ENCODE measurements around the gene ZNF561.
"Not testable (repeated sequence)": the region's sequence is repeated elsewhere in the genome, so short reads cannot be mapped to it uniquely, and the experiment has no call there.

ZNF561 gene

DNA sequence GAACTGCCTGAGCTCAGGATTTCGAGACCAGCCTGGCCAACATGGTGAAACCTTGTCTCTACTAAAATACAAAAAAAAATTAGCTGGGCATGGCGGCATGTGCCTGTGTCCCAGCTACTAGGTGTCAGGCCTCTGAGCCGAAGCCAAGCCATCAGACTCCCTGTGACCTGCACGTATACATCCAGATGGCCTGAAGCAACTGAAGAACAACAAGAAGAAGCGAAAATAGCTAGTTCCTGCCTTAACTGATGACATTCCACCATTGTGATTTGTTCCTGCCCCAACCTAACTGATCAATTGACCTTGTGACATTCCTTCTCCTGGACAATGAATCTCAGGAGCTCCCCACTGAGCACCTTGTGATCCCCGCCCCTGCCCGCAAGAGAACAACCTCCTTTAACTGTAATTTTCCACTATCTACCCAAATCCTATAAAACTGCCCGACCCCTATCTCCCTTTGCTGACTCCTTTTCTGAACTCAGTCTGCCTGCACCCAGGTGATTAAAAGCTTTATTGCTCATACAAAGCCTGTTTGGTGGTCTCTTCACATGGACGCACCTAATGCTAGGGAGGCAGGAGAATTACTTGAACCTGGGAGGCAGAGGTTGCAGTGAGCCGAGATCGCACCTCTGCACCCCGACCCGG, 38.8 kb downstream of the ZNF561 start:
- DNase-seq (ENCODE audit: insufficient read length, low spot score); FAIRE-seq: not testable (repeated sequence)

DNA sequence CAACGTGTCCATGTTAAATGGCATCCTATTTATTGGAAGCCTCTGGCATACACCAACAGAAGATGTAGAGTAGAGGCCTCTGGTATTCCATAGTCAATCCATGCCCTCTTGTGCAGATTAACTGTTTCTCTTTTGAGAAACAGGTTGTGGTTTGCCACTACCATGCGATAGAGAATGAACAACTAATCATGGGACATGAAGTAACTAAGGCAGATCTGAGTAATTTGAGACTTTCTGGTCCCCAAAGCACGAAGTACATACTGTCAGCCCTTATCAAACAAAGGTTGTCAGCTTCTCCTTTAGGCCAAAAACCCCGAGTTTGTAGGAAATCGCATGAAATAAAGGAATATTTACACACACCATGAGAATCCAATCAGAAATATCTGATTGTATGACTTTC, 40.3 kb downstream of the ZNF561 start:
- DNase-seq (ENCODE audit: insufficient read length, low spot score) (no peak), FAIRE-seq (no peak)

DNA sequence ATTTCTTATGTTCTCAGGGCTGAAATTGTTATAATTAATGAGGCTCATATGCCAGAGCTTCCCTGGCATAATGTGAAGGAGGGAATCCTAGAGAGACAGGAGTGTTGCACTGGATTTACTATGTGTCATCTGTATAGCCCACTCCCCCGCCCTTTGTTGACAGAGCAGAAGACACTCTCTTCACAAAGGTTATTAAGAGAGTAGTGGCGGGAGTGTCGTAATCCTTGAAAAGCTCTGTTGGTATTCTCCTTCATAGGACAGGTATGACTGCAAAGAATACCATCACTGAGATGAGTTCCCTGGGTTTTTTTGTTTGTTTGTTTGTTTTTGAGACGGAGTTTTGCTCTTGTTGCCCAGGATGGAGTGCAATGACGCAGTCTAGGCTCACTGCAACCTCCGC, 50.8 kb downstream of the ZNF561 start:
- DNase-seq (ENCODE audit: insufficient read length, low spot score) = no peak

DNA sequence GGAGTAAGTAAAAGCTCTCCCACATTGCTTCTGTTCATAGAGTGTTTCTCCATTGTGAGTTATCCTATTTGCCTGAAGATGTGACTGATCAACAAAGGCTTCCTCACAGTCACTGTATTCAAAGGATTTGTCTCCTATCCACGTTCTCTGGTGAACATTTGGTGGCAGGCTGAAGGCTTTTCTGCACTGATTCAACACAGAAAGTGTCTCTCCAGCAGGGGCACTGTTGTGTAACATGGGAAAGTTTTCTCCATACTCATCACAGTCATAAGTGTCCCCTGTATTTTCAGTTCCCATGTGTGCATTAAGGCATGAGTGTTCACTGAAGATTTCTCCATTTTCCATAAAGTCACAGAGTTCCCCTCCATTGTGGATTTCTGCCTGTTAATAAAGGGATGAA, 54.3 kb downstream of the ZNF561 start:
- FAIRE-seq (no peak), DNase-seq (ENCODE audit: insufficient read length, low spot score) (no peak)

More for the DNA sequence above, 50.8 kb downstream of the ZNF561 start:
- no peak for FAIRE-seq

DNA sequence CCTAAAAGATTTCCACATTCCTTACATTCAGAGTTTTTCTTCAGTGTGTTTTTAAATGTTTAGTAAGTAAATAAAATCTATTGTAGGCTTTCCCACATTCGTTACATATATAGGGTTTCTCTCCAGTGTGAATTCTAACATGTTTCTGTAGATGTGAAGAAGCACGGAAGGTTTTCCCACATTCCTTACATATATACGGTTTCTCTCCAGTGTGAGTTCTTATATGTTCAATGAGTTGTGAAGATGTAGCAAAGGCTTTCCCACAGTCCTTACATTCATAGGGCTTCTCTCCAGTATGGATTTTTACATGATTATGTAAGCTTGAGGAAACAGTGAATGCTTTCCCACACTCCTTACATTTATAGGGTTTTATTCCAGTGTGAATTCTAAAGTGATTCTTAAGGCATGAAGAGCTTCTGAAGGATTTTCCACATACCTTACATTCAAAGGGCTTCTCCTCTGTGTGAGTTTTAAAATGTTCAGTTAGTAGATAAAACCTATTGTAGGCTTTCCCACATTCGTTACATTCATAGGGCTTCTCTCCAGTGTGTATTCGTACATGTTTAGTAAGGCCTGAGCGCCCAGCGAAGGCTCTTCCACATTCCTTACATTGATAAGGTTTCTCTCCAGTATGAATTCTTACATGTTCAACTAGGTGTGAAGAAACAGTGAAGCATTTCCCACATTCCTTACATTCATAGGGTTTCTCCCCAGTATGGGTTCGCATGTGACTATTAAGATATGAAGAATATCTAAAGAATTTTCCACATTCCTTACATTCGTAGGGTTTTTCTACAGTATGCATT, 54.9 kb downstream of the ZNF561 start:
- FAIRE-seq (no peak), DNase-seq (ENCODE audit: insufficient read length, low spot score) (no peak)
